22Rv1 (cell line): ENCODE data around the gene SCN7A.

Source experiments
- CTCF ChIP-seq: fragments of 450-650 bp; IDR thresholded peaks from 2 replicates; pipeline ENCODE4 v1.5.1; 2017; ENCODE audit warnings: mild to moderate bottlenecking
- ZFX ChIP-seq: fragments of 450-650 bp; IDR thresholded peaks from 2 replicates; pipeline ENCODE4 v1.6.1; 2017; ENCODE audit warnings: antibody characterized with exemption, borderline replicate concordance

DNA sequence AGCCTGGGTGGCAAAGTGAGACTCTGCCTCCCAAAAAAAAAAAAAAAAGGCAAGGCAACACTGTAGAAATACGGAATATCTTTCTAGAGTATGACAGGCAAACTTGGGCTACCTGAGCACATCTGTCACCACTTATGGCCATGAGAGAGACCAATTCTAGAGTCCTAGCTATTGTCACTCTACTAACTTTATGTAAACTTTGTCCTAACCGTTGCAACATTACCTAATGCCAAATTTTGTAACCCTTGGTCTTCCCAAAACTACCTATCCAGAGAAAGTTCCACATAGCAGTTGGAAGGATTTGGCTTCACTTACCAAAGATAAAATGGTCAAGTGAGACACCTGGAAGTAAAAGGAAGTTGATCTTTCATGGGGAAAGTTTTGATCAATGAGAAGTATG is 26.6 kb upstream of the SCN7A start:
- TF ChIP-seq CTCF (no peak), ZFX (no peak)
